GM21423 (cell line): ENCODE measurements around the gene TRIB2.

ENCODE experiments used
- ATAC-seq: cut with Tn5 transposase; IDR thresholded peaks from one replicate; pipeline ENCODE4 v1.9.1; 2021; ENCODE audit warnings: mild to moderate bottlenecking, moderate library complexity; ENCODE audit not compliant: unreplicated experiment

The TRIB2 gene

GRCh38 chr2:12737738-12738485 is 21.2 kb downstream of the TRIB2 start:
- ATAC-seq = no peak

GRCh38 chr2:12739721-12740254 is 23.1 kb downstream of the TRIB2 start:
- no peak for ATAC-seq

GRCh38 chr2:12741380-12741779 is 24.6 kb downstream of the TRIB2 start:
- no peak for ATAC-seq

GRCh38 chr2:12742891-12743290 is 26.2 kb downstream of the TRIB2 start:
- ATAC-seq = no peak

- no peak for ATAC-seq
These were observed 33.6 kb downstream of the TRIB2 start for GRCh38 chr2:12750166-12750905.

- no peak for ATAC-seq
These were observed 37.9 kb downstream of the TRIB2 start for GRCh38 chr2:12754643-12755042.

GRCh38 chr2:12755384-12755783 is 38.6 kb downstream of the TRIB2 start:
- ATAC-seq = no peak

GRCh38 chr2:12759248-12759647 is 42.5 kb downstream of the TRIB2 start:
- ATAC-seq = no peak

- no peak for ATAC-seq
These were observed 44.4 kb downstream of the TRIB2 start for GRCh38 chr2:12761104-12761503.

- no peak for ATAC-seq
These were observed 45.6 kb downstream of the TRIB2 start for GRCh38 chr2:12762337-12762736.

- no peak for ATAC-seq
These were observed 46.2 kb downstream of the TRIB2 start for GRCh38 chr2:12762976-12763375.

GRCh38 chr2:12763486-12763885 is 46.8 kb downstream of the TRIB2 start:
- ATAC-seq = no peak

GRCh38 chr2:12764075-12764730 is 47.5 kb downstream of the TRIB2 start:
- ATAC-seq = no peak

GRCh38 chr2:12764849-12765605 is 48.3 kb downstream of the TRIB2 start:
- no peak for ATAC-seq

GRCh38 chr2:12766421-12766879 is 49.7 kb downstream of the TRIB2 start:
- no peak for ATAC-seq

- ATAC-seq = no peak
These were observed 50.8 kb downstream of the TRIB2 start for GRCh38 chr2:12767541-12767940.

- ATAC-seq = no peak
These were observed 51.4 kb downstream of the TRIB2 start for GRCh38 chr2:12767996-12768624.

GRCh38 chr2:12769492-12770105 is 52.9 kb downstream of the TRIB2 start:
- no peak for ATAC-seq

- no peak for ATAC-seq
These were observed 53.7 kb downstream of the TRIB2 start for GRCh38 chr2:12770300-12770968.
